SU-DHL-6 (cell line): ENCODE data around the gene KRTAP5-2.

ENCODE experiments used
- CTCF ChIP-seq: fragments of 200-600 bp; sonication (generic); IDR thresholded peaks from one replicate; pipeline ENCODE4 v1.5.1; 2017; ENCODE audit warnings: antibody characterized with exemption, mild to moderate bottlenecking, low read length, moderate library complexity; ENCODE audit not compliant: insufficient read depth, poor library complexity, severe bottlenecking
- EZH2phosphoT487 ChIP-seq: fragments of 200-600 bp; sonication (generic), shearing (Covaris generic); conservative IDR thresholded peaks from 2 replicates; pipeline ENCODE4 v1.6.1; 2018; ENCODE audit warnings: mild to moderate bottlenecking, antibody characterized with exemption, low read length, moderate library complexity, mixed read lengths

GRCh38 chr11:1574933-1575242 is 23.2 kb downstream of the KRTAP5-2 start:
- TF ChIP-seq CTCF (no peak), EZH2phosphoT487 (0 out of 2 replicates have a peak, but pooled peaks have one; percentile 46)
